NCI-H524 treated with DMSO at 0.1 percent for 48 hours (cell line): Measurements from ENCODE around the gene ROPN1B.

Experiments
- DNase-seq: peaks from one replicate; lab custom pipeline; 2025; lab: John Stamatoyannopoulos, UW

Gene ROPN1B

GRCh38 chr3:126030455-126030854 lies 61.5 kb downstream of the ROPN1B start:
- DNase-seq = peak; percentile 19

- no peak for DNase-seq
Observed at GRCh38 chr3:126031981-126032471, 63.0 kb downstream of the ROPN1B start.
